ENCODE results near the gene EVL. TPM values are rescaled to one million over a fixed set of nuclear protein-coding genes. Genes with fewer than 3 reads are reported as not detected.

EVL gene
- total RNA-seq, 2 experiments from 2014 or later: 340 to 351 TPM

- peak; percentile 8 for ATAC-seq
- intact Hi-C loops (cut with micrococcal nuclease): loop anchor here (2.0 to 5.0 kb wide), 2 partner anchors 27 to 38 kb away; partner anchors contain the start of gene EVL
- POLR2A ChIA-PET: interaction anchor here (0.9 to 27.2 kb wide), 8 partner anchors 9 to 132 kb away, joined by 3 to 840 read pairs (median 4); partner anchors contain the start of gene EVL
- peak; percentile 54 for DNase-seq
- Mint-ChIP-seq H3K4me1 (ENCODE audit: low read depth) (peaks cover 91% of the 10 kb centered on the region), H3K27me3 (no peaks in the 10 kb centered on the region), H3K9me3 (no peaks in the 10 kb centered on the region), H3K27ac (peak overlapping the region; percentile 96), H3K4me3 (peak overlapping the region; percentile 64), H3K36me3 (ENCODE audit: low read depth) (peaks cover 86% of the 10 kb centered on the region)
- CTCF ChIA-PET: interaction anchor here (1.0 to 29.8 kb wide), 7 partner anchors 12 to 124 kb away, joined by 3 to 913 read pairs (median 5); partner anchors contain the start of gene EVL
- no peak for TF ChIP-seq CTCF (IDR thresholded peaks at IDR 0.05)
These were observed 40.3 kb downstream of the EVL start for GRCh38 chr14:100105357-100106169.

- Mint-ChIP-seq H3K4me1 (ENCODE audit: low read depth) (peaks cover 87% of the 10 kb centered on the region), H3K36me3 (ENCODE audit: low read depth) (peaks cover 84% of the 10 kb centered on the region)
- peak; percentile 84 for DNase-seq
These were observed 41.3 kb downstream of the EVL start for GRCh38 chr14:100106250-100107112.

GRCh38 chr14:100107236-100107635 lies 42.0 kb downstream of the EVL start:
- Mint-ChIP-seq H3K4me1 (ENCODE audit: low read depth) (peaks cover 82% of the 10 kb centered on the region), H3K4me3 (peak overlapping the region; percentile 64), H3K36me3 (ENCODE audit: low read depth) (peaks cover 82% of the 10 kb centered on the region), H3K27ac (peak overlapping the region; percentile 96), H3K9me3 (no peaks in the 10 kb centered on the region), H3K27me3 (no peaks in the 10 kb centered on the region)
- intact Hi-C loops (cut with micrococcal nuclease): loop anchor here (2.0 to 5.0 kb wide), 2 partner anchors 28 to 40 kb away; partner anchors contain the start of gene EVL
- ChIA-PET CTCF (interaction anchor here (0.8 to 29.8 kb wide), 25 partner anchors 11 to 132 kb away, joined by 3 to 913 read pairs (median 6); partner anchors contain the start of genes DEGS2 and EVL), POLR2A (interaction anchor here (1.2 to 27.2 kb wide), 3 partner anchors 11 to 107 kb away, joined by 3 to 840 read pairs (median 4); partner anchors contain the start of gene EVL)
- ATAC-seq (peak; percentile 35), DNase-seq (peak; percentile 63)
- no peak for TF ChIP-seq CTCF (IDR thresholded peaks at IDR 0.05)

More at GRCh38 chr14:100106250-100107112, 41.3 kb downstream of the EVL start:
- Mint-ChIP-seq H3K27me3 (no peaks in the 10 kb centered on the region), H3K4me3 (peak overlapping the region; percentile 64), H3K27ac (peak overlapping the region; percentile 96), H3K9me3 (no peaks in the 10 kb centered on the region)
- TF ChIP-seq CTCF (IDR thresholded peaks at IDR 0.05): peak; percentile 39
- POLR2A ChIA-PET: interaction anchor here (0.8 to 27.2 kb wide), 11 partner anchors 8 to 133 kb away, joined by 3 to 840 read pairs (median 4); partner anchors contain the start of gene EVL
- CTCF ChIA-PET: interaction anchor here (1.0 to 29.8 kb wide), 9 partner anchors 11 to 125 kb away, joined by 3 to 913 read pairs (median 5); partner anchors contain the start of gene EVL
- ATAC-seq: peak; percentile 62
- intact Hi-C loops (cut with micrococcal nuclease): loop anchor here (2.0 to 5.0 kb wide), 2 partner anchors 28 to 39 kb away; partner anchors contain the start of gene EVL

- intact Hi-C loops (cut with micrococcal nuclease): loop anchor here (2.0 to 5.0 kb wide), 2 partner anchors 41 to 125 kb away; partner anchors contain the start of gene EVL
- ChIA-PET POLR2A (interaction anchor here (0.7 to 27.2 kb wide), 6 partner anchors 12 to 125 kb away, joined by 3 to 840 read pairs (median 6); partner anchors contain the start of gene EVL), CTCF (interaction anchor here (0.7 to 29.8 kb wide), 31 partner anchors 10 to 137 kb away, joined by 3 to 913 read pairs (median 6); partner anchors contain the start of genes DEGS2 and EVL)
- peak; percentile 87 for TF ChIP-seq CTCF (IDR thresholded peaks at IDR 0.05)
- Mint-ChIP-seq H3K4me3 (peak overlapping the region; percentile 16), H3K27ac (peak overlapping the region; percentile 96), H3K27me3 (no peaks in the 10 kb centered on the region), H3K4me1 (ENCODE audit: low read depth) (peaks cover 82% of the 10 kb centered on the region), H3K9me3 (no peaks in the 10 kb centered on the region), H3K36me3 (ENCODE audit: low read depth) (peaks cover 83% of the 10 kb centered on the region)
- ATAC-seq (peak; percentile 58), DNase-seq (peak; percentile 95)
These were observed 43.0 kb downstream of the EVL start for GRCh38 chr14:100108042-100108825.

Data from activated CD8-positive, alpha-beta T cell treated with anti-CD3 and anti-CD28 coated beads for 36 hours (primary cell).